ENCODE measurements around the gene OVOL3. TPM values are rescaled to one million over a fixed set of nuclear protein-coding genes. Genes with fewer than 3 reads are reported as not detected.

OVOL3 gene
- total and polyA plus RNA-seq, 5 donors from 2014 or later, result not detected

- H3K4me3 ChIP-seq (ENCODE audit: low read depth, low read length), result no peak overlapping the region
- H3K27ac ChIP-seq (ENCODE audit: insufficient read depth, low read length, poor library complexity, severe bottlenecking), result no peak overlapping the region
- H3K4me3 Mint-ChIP-seq, result peak overlapping the region; percentile 87 to 99 (median 94)
- peaks cover 11% of the 10 kb centered on the region for H3K36me3 ChIP-seq (ENCODE audit: control insufficient read depth, insufficient read depth, low read length)
- H3K27me3 ChIP-seq (ENCODE audit: control insufficient read depth, insufficient read depth, low read length), result no peaks in the 10 kb centered on the region
- H3K36me3 Mint-ChIP-seq, result peaks cover 14% of the 10 kb centered on the region
- H3K9me3 Mint-ChIP-seq, result no peaks in the 10 kb centered on the region
- DNase-seq, result no peak
- ATAC-seq (ENCODE audit: low read depth in 2 of 2), result no peak
- no peaks in the 10 kb centered on the region for H3K9me3 ChIP-seq (ENCODE audit: control insufficient read depth in 2 of 2, low read length in 2 of 2)
- H3K27ac Mint-ChIP-seq, result peak overlapping the region; percentile 79 to 97 (median 91)
- peaks cover 34% of the 10 kb centered on the region for H3K4me1 ChIP-seq (ENCODE audit: control insufficient read depth, insufficient read depth, low read length, poor library complexity, severe bottlenecking)
- peaks cover 8% of the 10 kb centered on the region for H3K27me3 Mint-ChIP-seq
- peaks cover 0 to 43% (median 23%) of the 10 kb centered on the region in 4 donors for H3K4me1 Mint-ChIP-seq
Measured at GRCh38 chr19:36112678-36113077, 1.7 kb downstream of the OVOL3 start.

- ATAC-seq (ENCODE audit: low read depth in 2 of 2), result no peak
Measured at GRCh38 chr19:36113425-36113824, 2.5 kb downstream of the OVOL3 start.

GRCh38 chr19:36113894-36114720 lies 3.2 kb downstream of the OVOL3 start:
- peaks cover 0 to 52% (median 27%) of the 10 kb centered on the region in 4 donors for H3K4me1 Mint-ChIP-seq
- ATAC-seq (ENCODE audit: low read depth in 2 of 2) (no peak), DNase-seq (peak in 1 of 3 donors; percentile 7)
- H3K27ac Mint-ChIP-seq, result peak overlapping the region; percentile 97 to 100 (median 99)
- Histone ChIP-seq H3K4me3 (ENCODE audit: low read depth, low read length) (peak overlapping the region; percentile 83), H3K4me1 (ENCODE audit: control insufficient read depth, insufficient read depth, low read length, poor library complexity, severe bottlenecking) (peaks cover 34% of the 10 kb centered on the region), H3K27ac (ENCODE audit: insufficient read depth, low read length, poor library complexity, severe bottlenecking) (peak overlapping the region; percentile 84), H3K36me3 (ENCODE audit: control insufficient read depth, insufficient read depth, low read length) (peaks cover 18% of the 10 kb centered on the region), H3K9me3 (ENCODE audit: control insufficient read depth in 2 of 2, low read length in 2 of 2) (no peaks in the 10 kb centered on the region), H3K27me3 (ENCODE audit: control insufficient read depth, insufficient read depth, low read length) (no peaks in the 10 kb centered on the region)
- no peaks in the 10 kb centered on the region for H3K9me3 Mint-ChIP-seq
- H3K36me3 Mint-ChIP-seq, result peaks cover 19% of the 10 kb centered on the region
- peak overlapping the region; percentile 90 to 99 (median 97) for H3K4me3 Mint-ChIP-seq
- H3K27me3 Mint-ChIP-seq, result peaks cover 8% of the 10 kb centered on the region

More at GRCh38 chr19:36113425-36113824, 2.5 kb downstream of the OVOL3 start:
- peaks cover 8% of the 10 kb centered on the region for H3K27me3 Mint-ChIP-seq
- Histone ChIP-seq H3K36me3 (ENCODE audit: control insufficient read depth, insufficient read depth, low read length) (peaks cover 17% of the 10 kb centered on the region), H3K27ac (ENCODE audit: insufficient read depth, low read length, poor library complexity, severe bottlenecking) (no peak overlapping the region), H3K27me3 (ENCODE audit: control insufficient read depth, insufficient read depth, low read length) (no peaks in the 10 kb centered on the region), H3K9me3 (ENCODE audit: control insufficient read depth in 2 of 2, low read length in 2 of 2) (no peaks in the 10 kb centered on the region), H3K4me3 (ENCODE audit: low read depth, low read length) (peak overlapping the region; percentile 83), H3K4me1 (ENCODE audit: control insufficient read depth, insufficient read depth, low read length, poor library complexity, severe bottlenecking) (peaks cover 34% of the 10 kb centered on the region)
- H3K4me1 Mint-ChIP-seq, result peaks cover 0 to 50% (median 27%) of the 10 kb centered on the region in 4 donors
- H3K4me3 Mint-ChIP-seq, result peak overlapping the region; percentile 90 to 99 (median 97)
- no peaks in the 10 kb centered on the region for H3K9me3 Mint-ChIP-seq
- H3K36me3 Mint-ChIP-seq, result peaks cover 18% of the 10 kb centered on the region
- no peak for DNase-seq
- H3K27ac Mint-ChIP-seq, result peak overlapping the region in 2 of 3 donors; percentile 97 to 99

- peak within 1 kb of the TSS; percentile 97 to 100 (median 99) for H3K27ac Mint-ChIP-seq
- H3K27ac ChIP-seq (ENCODE audit: insufficient read depth, low read length, poor library complexity, severe bottlenecking), result peak within 1 kb of the TSS; percentile 84
- H3K4me3 ChIP-seq (ENCODE audit: low read depth, low read length), result peak within 1 kb of the TSS; percentile 83
- H3K27me3 ChIP-seq (ENCODE audit: control insufficient read depth, insufficient read depth, low read length), result no peaks in the 10 kb centered on the region
- H3K4me1 ChIP-seq (ENCODE audit: control insufficient read depth, insufficient read depth, low read length, poor library complexity, severe bottlenecking), result peaks cover 34% of the 10 kb centered on the region
- peaks cover 21% of the 10 kb centered on the region for H3K36me3 ChIP-seq (ENCODE audit: control insufficient read depth, insufficient read depth, low read length)
- DNase-seq, result peak; percentile 98 to 100 (median 99)
- peak; percentile 88 to 91 for ATAC-seq (ENCODE audit: low read depth in 2 of 2)
- H3K9me3 ChIP-seq (ENCODE audit: control insufficient read depth in 2 of 2, low read length in 2 of 2), result no peaks in the 10 kb centered on the region
- peaks cover 21% of the 10 kb centered on the region for H3K36me3 Mint-ChIP-seq
- H3K27me3 Mint-ChIP-seq, result peaks cover 8% of the 10 kb centered on the region
- H3K4me1 Mint-ChIP-seq, result peaks cover 0 to 53% (median 29%) of the 10 kb centered on the region in 4 donors
- no peaks in the 10 kb centered on the region for H3K9me3 Mint-ChIP-seq
- peak within 1 kb of the TSS; percentile 90 to 99 (median 97) for H3K4me3 Mint-ChIP-seq
Measured at GRCh38 chr19:36114721-36115452, 3.9 kb downstream of the OVOL3 start, which contains the start of gene POLR2I. POLR2I (minus strand) TSS chr19:36114875; CDS start chr19:36114856, 19 bp downstream.

- Mint-ChIP-seq H3K36me3 (peaks cover 21% of the 10 kb centered on the region), H3K4me3 (peak within 1 kb of the TSS; percentile 90 to 99 (median 97)), H3K27ac (peak within 1 kb of the TSS; percentile 97 to 100 (median 99)), H3K9me3 (no peaks in the 10 kb centered on the region), H3K27me3 (peaks cover 8% of the 10 kb centered on the region), H3K4me1 (peaks cover 0 to 57% (median 32%) of the 10 kb centered on the region in 4 donors)
- Histone ChIP-seq H3K4me1 (ENCODE audit: control insufficient read depth, insufficient read depth, low read length, poor library complexity, severe bottlenecking) (peaks cover 34% of the 10 kb centered on the region), H3K27ac (ENCODE audit: insufficient read depth, low read length, poor library complexity, severe bottlenecking) (peak within 1 kb of the TSS; percentile 84), H3K9me3 (ENCODE audit: control insufficient read depth in 2 of 2, low read length in 2 of 2) (no peaks in the 10 kb centered on the region), H3K4me3 (ENCODE audit: low read depth, low read length) (peak within 1 kb of the TSS; percentile 83), H3K36me3 (ENCODE audit: control insufficient read depth, insufficient read depth, low read length) (peaks cover 28% of the 10 kb centered on the region), H3K27me3 (ENCODE audit: control insufficient read depth, insufficient read depth, low read length) (no peaks in the 10 kb centered on the region)
- peak; percentile 43 to 47 for ATAC-seq (ENCODE audit: low read depth in 2 of 2)
- DNase-seq, result peak in 2 of 3 donors; percentile 13 to 87
Measured at GRCh38 chr19:36115453-36116343, 4.8 kb downstream of the OVOL3 start, which contains the start of gene TBCB. TBCB (plus strand) TSS chr19:36115468; CDS start chr19:36115561, 93 bp downstream.

- Mint-ChIP-seq H3K27me3 (peaks cover 8% of the 10 kb centered on the region), H3K4me1 (peaks cover 0 to 57% (median 32%) of the 10 kb centered on the region in 4 donors), H3K36me3 (peaks cover 21% of the 10 kb centered on the region), H3K4me3 (peak overlapping the region; percentile 90 to 99 (median 97)), H3K27ac (peak overlapping the region; percentile 80 to 99 (median 97)), H3K9me3 (no peaks in the 10 kb centered on the region)
- no peaks in the 10 kb centered on the region for H3K9me3 ChIP-seq (ENCODE audit: control insufficient read depth in 2 of 2, low read length in 2 of 2)
- no peaks in the 10 kb centered on the region for H3K27me3 ChIP-seq (ENCODE audit: control insufficient read depth, insufficient read depth, low read length)
- H3K4me3 ChIP-seq (ENCODE audit: low read depth, low read length), result peak overlapping the region; percentile 70
- peaks cover 34% of the 10 kb centered on the region for H3K4me1 ChIP-seq (ENCODE audit: control insufficient read depth, insufficient read depth, low read length, poor library complexity, severe bottlenecking)
- H3K36me3 ChIP-seq (ENCODE audit: control insufficient read depth, insufficient read depth, low read length), result peaks cover 28% of the 10 kb centered on the region
- H3K27ac ChIP-seq (ENCODE audit: insufficient read depth, low read length, poor library complexity, severe bottlenecking), result peak overlapping the region; percentile 84
- ATAC-seq (ENCODE audit: low read depth in 2 of 2) (no peak), DNase-seq (no peak)
Measured at GRCh38 chr19:36116344-36116637, 5.3 kb downstream of the OVOL3 start.

Measured in CD4-positive, CD25-positive, alpha-beta regulatory T cell (primary cell).